ENCODE measurements around the gene DCUN1D2.

The DCUN1D2 gene

GRCh38 chr13:113454936-113455335, 35.6 kb downstream of the DCUN1D2 start:
- no peak overlapping the region for H3K27ac ChIP-seq (ENCODE audit: low read depth, low read length)
- no peak overlapping the region for H2BK120ac ChIP-seq (ENCODE audit: insufficient read depth, low read length, poor library complexity)
- peaks cover 5% of the 10 kb centered on the region for H3K9me3 ChIP-seq (ENCODE audit: insufficient read depth, low read depth, low read length)
- H3K36me3 ChIP-seq (ENCODE audit: control insufficient read depth in 1 of 2, insufficient read depth in 2 of 2, low read length in 2 of 2) = peaks cover 48 to 60% of the 10 kb centered on the region in 2 experiments
- no CpG with 5 or more reads among the region's 13 CpGs for WGBS (ENCODE audit: extremely low coverage, insufficient coverage, insufficient read length)
- H4K12ac ChIP-seq (ENCODE audit: low read depth, low read length) = no peak overlapping the region
- H3K27me3 ChIP-seq (ENCODE audit: insufficient read depth, low read length) = no peaks in the 10 kb centered on the region
- H3K4ac ChIP-seq (ENCODE audit: low read depth, low read length) = no peak overlapping the region
- no peak overlapping the region for H2AK5ac ChIP-seq (ENCODE audit: low read length)
- H3K14ac ChIP-seq (ENCODE audit: low read length) = no peak overlapping the region
- no peaks in the 10 kb centered on the region for H3K79me2 ChIP-seq (ENCODE audit: control insufficient read depth, insufficient read depth, low read length, poor library complexity)
- no peak overlapping the region for H3K4me3 ChIP-seq (ENCODE audit: low read depth, low read length)
- DNase-seq = no peak
- no peak overlapping the region for H3K23ac ChIP-seq (ENCODE audit: low read length)
- no peak overlapping the region for H2BK5ac ChIP-seq (ENCODE audit: low read depth, low read length, poor library complexity)
- no peak overlapping the region for H4K8ac ChIP-seq (ENCODE audit: low read depth, low read length)
- H2AFZ ChIP-seq (ENCODE audit: insufficient read depth, low read length, poor library complexity) = no peak overlapping the region
- no peak overlapping the region for H3K9ac ChIP-seq (ENCODE audit: low read length)
- H4K91ac ChIP-seq (ENCODE audit: low read depth, low read length) = no peak overlapping the region
- H2BK12ac ChIP-seq (ENCODE audit: low read length) = no peak overlapping the region
- H3K4me1 ChIP-seq (ENCODE audit: control insufficient read depth in 1 of 2, insufficient read depth in 2 of 2, low read length in 2 of 2) = no peaks in the 10 kb centered on the region
- H3K79me1 ChIP-seq (ENCODE audit: low read length) = no peaks in the 10 kb centered on the region
- no peak overlapping the region for H3K4me2 ChIP-seq (ENCODE audit: low read length)
- no peak overlapping the region for H3K18ac ChIP-seq (ENCODE audit: low read length)

- Histone ChIP-seq H3K9me3 (ENCODE audit: insufficient read depth, low read depth, low read length) (peaks cover 5% of the 10 kb centered on the region), H3K23ac (ENCODE audit: low read length) (no peak within 1 kb of the TSS), H3K14ac (ENCODE audit: low read length) (no peak within 1 kb of the TSS), H3K4ac (ENCODE audit: low read depth, low read length) (no peak within 1 kb of the TSS), H4K91ac (ENCODE audit: low read depth, low read length) (no peak within 1 kb of the TSS), H2BK12ac (ENCODE audit: low read length) (no peak within 1 kb of the TSS), H3K27me3 (ENCODE audit: insufficient read depth, low read length) (no peaks in the 10 kb centered on the region), H2AK5ac (ENCODE audit: low read length) (no peak within 1 kb of the TSS), H3K36me3 (ENCODE audit: control insufficient read depth in 1 of 2, insufficient read depth in 2 of 2, low read length in 2 of 2) (peaks cover 42 to 49% of the 10 kb centered on the region in 2 experiments), H2BK120ac (ENCODE audit: insufficient read depth, low read length, poor library complexity) (no peak within 1 kb of the TSS), H3K4me3 (ENCODE audit: low read depth, low read length) (no peak within 1 kb of the TSS), H3K18ac (ENCODE audit: low read length) (no peak within 1 kb of the TSS), H2AFZ (ENCODE audit: insufficient read depth, low read length, poor library complexity) (no peak within 1 kb of the TSS), H3K79me2 (ENCODE audit: control insufficient read depth, insufficient read depth, low read length, poor library complexity) (no peaks in the 10 kb centered on the region), H4K8ac (ENCODE audit: low read depth, low read length) (no peak within 1 kb of the TSS), H4K12ac (ENCODE audit: low read depth, low read length) (no peak within 1 kb of the TSS), H3K27ac (ENCODE audit: low read depth, low read length) (no peak within 1 kb of the TSS), H2BK5ac (ENCODE audit: low read depth, low read length, poor library complexity) (no peak within 1 kb of the TSS), H3K4me1 (ENCODE audit: control insufficient read depth in 1 of 2, insufficient read depth in 2 of 2, low read length in 2 of 2) (no peaks in the 10 kb centered on the region), H3K9ac (ENCODE audit: low read length) (no peak within 1 kb of the TSS), H3K4me2 (ENCODE audit: low read length) (no peak within 1 kb of the TSS), H3K79me1 (ENCODE audit: low read length) (no peaks in the 10 kb centered on the region)
- no peak for DNase-seq
- no CpG with 5 or more reads among the region's 45 CpGs for WGBS (ENCODE audit: extremely low coverage, insufficient coverage, insufficient read length)
Measured at GRCh38 chr13:113452942-113453901, 37.3 kb downstream of the DCUN1D2 start, which contains the start of gene ADPRHL1. ADPRHL1 (minus strand) TSS chr13:113453488; CDS start chr13:113453437, 51 bp downstream.

- no peak overlapping the region for H3K27ac ChIP-seq (ENCODE audit: low read depth, low read length)
- no peaks in the 10 kb centered on the region for H3K27me3 ChIP-seq (ENCODE audit: insufficient read depth, low read length)
- no peak overlapping the region for H2AK5ac ChIP-seq (ENCODE audit: low read length)
- H3K4me3 ChIP-seq (ENCODE audit: low read depth, low read length) = no peak overlapping the region
- no peak overlapping the region for H4K8ac ChIP-seq (ENCODE audit: low read depth, low read length)
- H3K79me2 ChIP-seq (ENCODE audit: control insufficient read depth, insufficient read depth, low read length, poor library complexity) = no peaks in the 10 kb centered on the region
- no peak overlapping the region for H3K14ac ChIP-seq (ENCODE audit: low read length)
- H2BK12ac ChIP-seq (ENCODE audit: low read length) = no peak overlapping the region
- H2AFZ ChIP-seq (ENCODE audit: insufficient read depth, low read length, poor library complexity) = no peak overlapping the region
- H3K9me3 ChIP-seq (ENCODE audit: insufficient read depth, low read depth, low read length) = peaks cover 5% of the 10 kb centered on the region
- H3K4ac ChIP-seq (ENCODE audit: low read depth, low read length) = no peak overlapping the region
- H3K9ac ChIP-seq (ENCODE audit: low read length) = no peak overlapping the region
- no peak overlapping the region for H3K18ac ChIP-seq (ENCODE audit: low read length)
- no peaks in the 10 kb centered on the region for H3K79me1 ChIP-seq (ENCODE audit: low read length)
- peaks cover 38 to 44% of the 10 kb centered on the region in 2 experiments for H3K36me3 ChIP-seq (ENCODE audit: control insufficient read depth in 1 of 2, insufficient read depth in 2 of 2, low read length in 2 of 2)
- WGBS (ENCODE audit: extremely low coverage, insufficient coverage, insufficient read length) = no CpG with 5 or more reads among the region's 4 CpGs
- no peak overlapping the region for H3K4me2 ChIP-seq (ENCODE audit: low read length)
- H3K23ac ChIP-seq (ENCODE audit: low read length) = no peak overlapping the region
- no peak for DNase-seq
- no peak overlapping the region for H2BK120ac ChIP-seq (ENCODE audit: insufficient read depth, low read length, poor library complexity)
- no peak overlapping the region for H2BK5ac ChIP-seq (ENCODE audit: low read depth, low read length, poor library complexity)
- H3K4me1 ChIP-seq (ENCODE audit: control insufficient read depth in 1 of 2, insufficient read depth in 2 of 2, low read length in 2 of 2) = no peaks in the 10 kb centered on the region
- no peak overlapping the region for H4K91ac ChIP-seq (ENCODE audit: low read depth, low read length)
- H4K12ac ChIP-seq (ENCODE audit: low read depth, low read length) = no peak overlapping the region
Measured at GRCh38 chr13:113452466-113452865, 38.0 kb downstream of the DCUN1D2 start.

- Histone ChIP-seq H3K9me3 (ENCODE audit: insufficient read depth, low read depth, low read length) (peaks cover 8% of the 10 kb centered on the region), H2BK120ac (ENCODE audit: insufficient read depth, low read length, poor library complexity) (no peak overlapping the region), H4K91ac (ENCODE audit: low read depth, low read length) (no peak overlapping the region), H3K79me2 (ENCODE audit: control insufficient read depth, insufficient read depth, low read length, poor library complexity) (no peaks in the 10 kb centered on the region), H3K27me3 (ENCODE audit: insufficient read depth, low read length) (no peaks in the 10 kb centered on the region), H3K14ac (ENCODE audit: low read length) (no peak overlapping the region), H3K27ac (ENCODE audit: low read depth, low read length) (no peak overlapping the region), H3K4me2 (ENCODE audit: low read length) (no peak overlapping the region), H2AFZ (ENCODE audit: insufficient read depth, low read length, poor library complexity) (no peak overlapping the region), H2BK12ac (ENCODE audit: low read length) (no peak overlapping the region), H3K4me3 (ENCODE audit: low read depth, low read length) (no peak overlapping the region), H3K9ac (ENCODE audit: low read length) (no peak overlapping the region), H3K23ac (ENCODE audit: low read length) (no peak overlapping the region), H2AK5ac (ENCODE audit: low read length) (no peak overlapping the region), H3K79me1 (ENCODE audit: low read length) (no peaks in the 10 kb centered on the region), H3K18ac (ENCODE audit: low read length) (no peak overlapping the region), H4K12ac (ENCODE audit: low read depth, low read length) (no peak overlapping the region), H3K4ac (ENCODE audit: low read depth, low read length) (no peak overlapping the region), H3K4me1 (ENCODE audit: control insufficient read depth in 1 of 2, insufficient read depth in 2 of 2, low read length in 2 of 2) (no peaks in the 10 kb centered on the region), H4K8ac (ENCODE audit: low read depth, low read length) (no peak overlapping the region), H2BK5ac (ENCODE audit: low read depth, low read length, poor library complexity) (no peak overlapping the region), H3K36me3 (ENCODE audit: control insufficient read depth in 1 of 2, insufficient read depth in 2 of 2, low read length in 2 of 2) (peaks cover 40 to 46% of the 10 kb centered on the region in 2 experiments)
- DNase-seq = no peak
- no CpG with 5 or more reads among the region's 24 CpGs for WGBS (ENCODE audit: extremely low coverage, insufficient coverage, insufficient read length)
Measured at GRCh38 chr13:113451951-113452421, 38.5 kb downstream of the DCUN1D2 start.

Data from trophoblast cell (in vitro differentiated cells and primary cell).